ENCODE measurements around the gene SEMA3B.

DNA sequence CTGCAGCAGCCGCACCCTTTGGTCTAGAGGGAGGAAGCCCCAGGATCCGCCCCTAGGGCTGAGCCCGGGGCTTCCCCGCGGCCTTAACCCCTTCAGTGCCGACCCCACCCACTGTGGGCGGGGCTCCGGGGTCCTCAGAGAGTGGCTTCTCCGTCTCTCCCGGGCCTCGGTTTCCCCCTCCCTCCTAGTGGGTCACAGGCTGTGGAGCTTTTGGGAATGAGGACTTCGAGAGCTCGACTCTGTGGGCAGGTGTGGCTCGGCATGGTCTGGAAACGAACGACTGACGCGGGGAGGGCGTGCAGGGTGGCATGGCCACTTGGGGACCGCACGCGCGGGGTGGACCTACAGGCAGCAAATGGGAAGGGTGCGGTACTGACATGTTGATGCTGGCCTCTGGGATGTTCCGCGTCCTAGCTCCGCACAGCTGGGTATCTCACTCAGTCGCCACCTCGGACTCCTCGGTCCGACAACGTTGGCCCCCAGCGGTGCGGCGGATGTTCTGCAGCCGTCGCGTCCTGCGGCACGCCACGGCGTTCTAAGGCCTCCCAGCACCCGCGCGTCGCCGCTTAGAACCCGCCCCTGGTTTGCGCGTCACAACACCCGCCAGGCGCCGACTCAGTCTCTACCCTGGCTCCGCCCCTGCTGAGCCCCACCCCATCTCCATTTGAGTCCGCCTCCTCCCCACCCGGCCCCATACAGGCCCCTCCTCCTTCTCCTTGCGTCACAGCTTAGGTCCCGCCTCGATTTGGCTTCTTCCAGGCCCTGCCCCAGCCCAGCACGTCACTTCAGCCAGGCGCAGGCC lies 30.1 kb downstream of the SEMA3B start, which contains the start of the genes HYAL3 and NAA80:
- peak; percentile 51 for TF ChIP-seq CTCF (IDR thresholded peaks at IDR 0.05; ENCODE audit: low read length)
- TF ChIP-seq EZH2phosphoT487 (IDR thresholded peaks at IDR 0.05; ENCODE audit: low read length), result no peak
